RPMI8226 (cell line): ENCODE results near the gene EFHB.
"Not testable (repeated sequence)": the region's sequence is repeated elsewhere in the genome, so short reads cannot be mapped to it uniquely, and the experiment has no call there.

Experiments
- DNase-seq: peaks from one replicate; pipeline ENCODE4 v3.0.0-alpha.2; 2015

EFHB gene, protein sequence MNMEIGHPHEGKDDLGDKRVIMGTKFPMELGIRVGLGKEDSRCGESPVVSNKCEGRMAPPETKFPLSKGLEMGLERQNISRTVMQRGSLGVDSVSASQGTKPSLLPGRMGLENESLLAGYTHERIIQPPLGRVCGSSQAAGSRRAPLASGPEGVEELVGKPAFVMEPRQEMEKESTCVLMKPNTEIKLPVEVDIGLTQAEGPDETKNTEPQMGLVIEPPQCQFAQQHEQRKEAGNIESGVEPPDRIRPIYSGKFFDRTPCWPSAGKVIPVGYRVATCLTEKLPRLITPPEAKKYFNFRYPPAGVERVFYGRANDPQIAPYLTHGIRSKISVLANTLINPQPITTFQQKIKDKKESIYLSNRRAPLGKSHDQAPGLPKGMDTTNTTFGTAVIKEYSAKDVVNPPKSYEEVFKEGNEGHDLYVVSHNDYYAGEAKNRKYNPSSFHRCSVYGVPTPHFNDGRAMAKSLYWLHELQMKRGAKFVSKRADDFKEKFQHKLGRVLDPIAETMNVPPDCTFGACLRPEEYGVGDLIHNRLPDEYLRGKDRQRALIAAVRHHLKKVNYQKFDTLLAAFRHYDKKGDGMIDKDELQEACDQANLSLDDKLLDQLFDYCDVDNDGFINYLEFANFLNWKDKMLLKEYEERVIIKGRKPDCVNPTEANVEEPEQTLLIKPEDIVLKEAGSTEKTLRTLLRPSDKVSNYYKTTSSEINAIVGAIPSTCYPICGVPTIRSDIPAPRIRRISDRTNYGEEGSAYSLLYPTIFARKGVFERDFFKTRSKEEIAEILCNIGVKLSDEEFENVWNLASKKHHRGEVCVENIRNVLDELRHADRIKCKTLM

DNA sequence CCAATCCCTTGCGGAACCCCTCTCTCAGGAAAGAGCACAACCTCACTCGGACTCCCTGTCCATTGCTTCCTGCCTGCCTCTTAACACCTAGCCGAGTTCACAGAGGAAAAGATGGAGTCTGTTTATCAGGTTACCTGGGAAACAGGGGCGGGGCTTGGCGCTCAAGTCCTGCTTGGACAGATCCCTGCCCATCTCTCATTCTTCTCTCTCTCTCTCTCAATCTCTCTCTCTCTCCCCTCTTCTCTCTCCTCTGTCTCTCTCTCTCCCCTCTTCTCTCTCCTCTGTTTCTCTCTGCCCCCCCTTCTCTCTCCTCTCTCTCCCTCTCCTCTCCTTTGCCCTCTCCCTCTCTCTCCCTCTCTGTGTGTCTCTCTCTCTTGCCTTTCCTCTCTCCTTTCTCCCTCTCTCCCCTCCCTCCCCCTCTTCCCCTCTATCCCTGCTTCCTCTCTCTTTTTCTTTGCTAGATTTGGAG is at the start of gene EFHB:
EFHB (minus strand) TSS at position 120 of the 469 bp plus-strand sequence. CDS start 199 bp downstream, outside the sequence.
- DNase-seq, result peak; percentile 25

DNA sequence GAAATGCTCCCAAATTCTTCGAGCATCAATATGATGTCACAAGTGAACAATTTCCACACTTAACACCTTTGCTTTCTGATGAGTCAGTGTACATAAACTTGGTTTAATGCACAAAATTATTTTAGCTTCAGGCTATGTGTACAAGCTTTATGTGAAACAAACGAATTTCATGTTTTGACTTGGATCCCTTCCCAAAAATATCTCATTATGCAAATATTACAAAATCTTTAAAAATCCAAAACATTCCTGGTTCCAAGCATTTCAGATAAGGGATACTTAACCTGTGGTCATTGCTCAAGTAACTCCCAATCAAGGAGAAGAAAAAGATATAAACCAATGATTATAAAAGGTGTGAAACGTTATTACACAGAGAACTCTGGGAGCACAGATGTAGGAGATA is 38.0 kb upstream of the EFHB start:
- DNase-seq, result no peak

DNA sequence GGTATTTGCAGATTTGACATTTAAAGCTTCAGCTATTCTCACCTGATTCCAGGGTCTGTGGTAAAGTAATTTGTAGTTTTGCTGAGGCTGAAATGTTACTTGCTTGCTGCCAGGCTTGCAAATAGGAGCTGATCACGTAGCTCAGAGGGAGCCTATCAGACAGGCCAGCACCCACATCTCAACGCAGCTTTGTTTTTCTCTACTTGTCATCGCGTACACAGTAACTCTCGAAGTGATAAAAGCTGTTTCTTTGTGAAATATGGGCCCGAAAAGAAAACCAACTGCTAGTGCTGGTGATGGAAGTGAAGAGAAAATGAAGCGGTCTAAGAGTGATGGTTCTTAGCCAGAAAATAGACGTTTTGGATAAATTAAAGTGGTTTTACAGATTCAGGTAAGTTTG is 36.3 kb upstream of the EFHB start:
- no peak for DNase-seq

DNA sequence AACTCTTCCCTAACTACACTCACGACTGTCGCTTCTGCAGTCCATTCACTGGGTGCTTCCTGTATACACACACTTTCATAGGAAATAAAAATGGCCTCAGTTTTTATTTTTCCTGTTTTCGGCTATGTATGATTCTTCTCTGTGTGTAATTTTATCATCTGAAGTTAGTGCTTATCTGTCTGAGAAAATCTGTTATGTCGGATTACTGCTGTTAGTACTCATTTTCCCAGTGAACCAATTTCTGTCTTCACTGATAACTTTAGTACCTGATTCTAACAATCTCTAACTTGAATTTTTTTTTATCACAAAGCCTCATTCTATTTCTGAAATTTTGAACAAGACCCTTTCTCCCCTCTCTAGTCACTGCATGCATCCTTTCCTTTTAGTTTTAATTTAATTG is 33.8 kb upstream of the EFHB start:
- no peak for DNase-seq

DNA sequence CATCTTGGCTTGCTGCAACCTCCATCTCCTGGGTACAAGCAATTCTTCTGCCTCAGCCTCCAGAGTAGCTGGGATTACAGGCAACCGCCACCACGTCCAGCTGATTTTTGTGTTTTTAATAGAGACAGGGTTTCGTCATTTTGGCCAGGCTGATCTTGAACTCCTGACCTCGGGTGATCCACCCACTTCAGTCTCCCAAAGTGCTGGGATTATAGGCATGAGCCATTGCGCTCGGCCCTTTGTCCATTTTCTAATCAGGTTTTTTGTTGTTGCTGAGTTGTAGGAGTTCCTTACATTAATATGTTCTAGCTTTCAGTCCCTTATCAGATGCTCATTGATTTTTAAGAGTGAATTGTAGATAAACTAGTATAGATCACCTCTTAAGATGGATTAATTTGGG is 33.2 kb upstream of the EFHB start:
- no peak for DNase-seq

DNA sequence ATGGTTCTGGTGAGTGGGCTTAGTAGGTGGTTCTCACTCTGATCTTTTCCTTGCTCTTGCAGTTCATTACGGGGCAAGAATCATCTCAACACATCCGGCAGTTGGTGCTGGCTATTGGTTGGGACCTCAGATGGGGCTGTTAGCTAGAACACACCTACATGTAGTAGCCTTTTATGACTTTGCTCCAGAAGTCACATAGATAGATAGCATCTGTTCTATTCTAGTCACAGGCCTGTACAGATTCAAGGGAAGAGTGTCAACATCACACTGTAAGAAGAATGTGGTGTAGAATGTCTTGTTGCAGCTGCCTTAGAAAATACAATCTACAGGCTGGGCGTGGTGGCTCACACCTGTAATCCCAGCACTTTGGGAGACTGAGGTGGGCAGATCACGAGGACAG is 27.9 kb upstream of the EFHB start:
- DNase-seq, result no peak

DNA sequence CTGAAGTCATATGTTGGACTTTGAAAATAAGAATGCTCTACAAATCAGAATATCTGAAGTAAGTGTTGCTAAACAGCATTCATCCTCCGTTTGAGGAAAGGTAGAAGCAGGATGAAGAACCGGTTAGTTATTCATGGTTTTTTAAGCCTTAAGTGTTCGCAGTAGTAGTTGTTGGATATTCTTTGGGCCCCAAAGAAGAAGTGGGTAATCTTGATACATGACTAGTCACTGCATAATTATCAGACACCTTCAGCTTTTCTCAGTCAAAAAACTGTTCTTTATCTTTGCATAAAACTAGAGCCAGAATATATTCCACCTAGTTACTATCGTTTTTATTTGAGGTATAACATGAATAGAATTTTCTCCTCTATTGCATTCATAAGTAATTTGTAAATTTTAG is 26.7 kb upstream of the EFHB start:
- no peak for DNase-seq

DNA sequence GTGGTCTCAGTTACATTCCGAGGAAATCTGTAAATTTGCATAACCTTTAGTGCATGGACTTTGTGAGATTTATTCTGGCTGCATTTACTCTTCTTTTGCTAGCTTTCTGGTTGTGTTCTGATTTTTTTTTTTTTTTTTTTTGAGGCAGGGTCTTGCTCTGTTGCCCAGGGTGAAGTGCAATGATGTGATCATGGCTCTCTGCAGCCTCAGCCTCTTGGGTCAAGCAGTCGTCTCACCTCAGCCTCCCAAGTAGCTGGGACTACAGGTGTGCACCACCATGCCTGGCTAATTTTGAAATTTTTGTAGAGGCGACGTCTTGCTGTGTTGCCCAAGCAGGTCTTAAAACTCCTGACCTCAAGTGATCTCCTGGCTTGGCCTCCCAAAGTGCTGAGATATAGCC is 25.5 kb upstream of the EFHB start:
- DNase-seq, result no peak

DNA sequence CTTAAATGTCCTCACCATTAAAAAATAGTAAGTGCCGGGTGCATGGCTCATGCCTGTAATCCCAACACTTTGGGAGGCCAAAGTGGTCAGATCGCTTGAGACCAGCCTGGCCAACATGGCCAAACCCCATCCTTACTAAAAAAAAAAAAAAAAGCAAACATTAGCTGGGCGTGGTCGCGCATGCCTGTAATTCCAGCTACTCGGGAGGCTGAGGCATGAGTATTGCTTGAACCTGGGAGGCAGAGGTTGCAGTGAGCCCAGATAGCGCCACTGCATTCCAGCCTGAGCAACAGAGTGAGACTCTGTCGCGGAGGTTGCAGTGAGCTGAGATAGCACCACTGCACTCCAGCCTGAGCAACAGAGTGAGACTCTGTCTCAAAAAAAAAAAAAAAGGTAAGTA is 23.3 kb upstream of the EFHB start:
- not testable (repeated sequence) for DNase-seq

DNA sequence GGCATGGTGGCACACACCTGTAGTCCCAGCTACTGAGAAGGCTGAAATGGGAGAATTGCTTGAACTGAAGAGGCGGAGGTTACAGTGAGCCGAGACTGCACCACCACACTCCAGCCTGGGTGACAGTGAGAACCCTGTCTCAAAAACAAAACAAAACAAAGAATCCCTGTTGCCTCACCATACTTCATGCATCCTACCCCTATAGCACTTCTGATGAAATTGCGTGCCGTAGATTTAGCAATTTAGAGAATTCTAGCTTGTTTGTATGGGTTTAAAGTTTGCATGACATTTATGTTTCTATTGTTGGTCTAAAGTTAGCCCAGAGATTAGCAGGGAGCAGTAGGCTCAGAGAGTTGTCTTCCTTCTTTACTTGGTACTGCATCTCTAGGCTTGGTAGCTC is 20.7 kb upstream of the EFHB start:
- DNase-seq, result no peak

DNA sequence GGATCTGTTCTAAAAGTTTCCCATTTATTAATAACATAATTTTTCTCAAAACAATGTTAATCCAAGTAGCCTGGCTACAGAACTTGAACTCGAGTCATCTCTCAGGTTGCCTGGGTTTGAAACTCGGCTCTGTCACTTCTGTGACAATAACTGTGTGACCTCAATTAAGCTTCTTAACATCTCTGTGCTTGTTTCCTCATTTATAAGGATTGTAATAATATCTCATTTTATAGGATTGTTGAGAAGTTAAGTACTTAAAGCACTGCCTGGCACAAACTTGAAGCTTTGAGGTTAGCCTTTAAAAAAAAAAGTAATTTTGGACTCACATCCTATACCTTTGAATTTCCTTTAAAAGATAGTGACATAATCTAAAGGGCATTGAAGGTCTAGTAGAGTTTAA is 16.3 kb upstream of the EFHB start:
- no peak for DNase-seq

DNA sequence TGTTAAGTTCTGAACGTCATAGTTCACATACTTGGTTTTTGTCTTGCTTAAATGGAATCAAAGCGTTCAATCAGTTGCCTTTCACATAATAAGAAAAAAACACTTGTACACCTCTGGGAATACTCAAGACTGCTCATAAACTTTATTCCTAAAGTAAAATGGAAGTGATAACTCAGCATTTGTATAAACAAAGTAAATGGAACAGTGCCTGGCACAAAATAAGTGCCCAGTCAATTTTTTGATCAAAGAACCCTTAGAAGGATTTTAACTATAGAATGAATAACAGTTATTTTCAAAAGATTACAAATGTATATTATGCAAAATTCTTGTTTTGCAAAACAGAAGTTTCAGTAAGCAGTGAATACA is 14.2 kb upstream of the EFHB start:
- DNase-seq, result no peak

DNA sequence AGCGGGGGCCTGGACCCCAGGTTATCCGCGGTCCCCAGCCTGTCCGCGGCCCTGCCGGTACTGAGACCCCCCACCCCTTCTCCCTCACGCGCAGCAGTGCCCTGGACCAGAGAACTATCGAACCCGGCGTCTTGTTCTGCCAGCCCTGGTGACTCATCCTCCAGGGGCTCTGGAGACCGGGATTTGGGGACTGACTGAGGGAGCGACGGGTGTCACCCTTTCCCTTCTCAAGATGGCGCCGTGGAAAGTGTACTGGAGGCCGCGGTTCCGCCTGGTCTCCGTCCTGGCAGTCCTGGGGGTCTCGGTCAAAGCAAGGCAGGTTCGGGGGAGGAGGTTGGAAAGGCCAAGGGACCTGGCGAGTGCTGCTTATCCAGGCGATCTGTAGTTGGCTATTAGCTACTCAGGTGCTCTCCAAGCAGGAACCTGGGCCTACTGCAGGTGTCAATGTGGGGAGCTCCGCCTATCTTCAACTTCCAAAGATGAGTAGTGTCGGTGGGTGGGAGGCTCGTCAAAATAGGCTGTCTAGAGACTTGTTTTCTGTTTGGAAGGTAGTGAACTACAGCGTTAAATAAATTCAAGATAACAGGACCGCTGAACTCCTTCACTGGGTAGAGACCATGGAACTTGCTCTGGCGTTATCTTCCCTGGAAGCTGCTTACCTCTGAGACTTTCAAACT is 13.7 kb upstream of the EFHB start:
- peak; percentile 57 for DNase-seq

DNA sequence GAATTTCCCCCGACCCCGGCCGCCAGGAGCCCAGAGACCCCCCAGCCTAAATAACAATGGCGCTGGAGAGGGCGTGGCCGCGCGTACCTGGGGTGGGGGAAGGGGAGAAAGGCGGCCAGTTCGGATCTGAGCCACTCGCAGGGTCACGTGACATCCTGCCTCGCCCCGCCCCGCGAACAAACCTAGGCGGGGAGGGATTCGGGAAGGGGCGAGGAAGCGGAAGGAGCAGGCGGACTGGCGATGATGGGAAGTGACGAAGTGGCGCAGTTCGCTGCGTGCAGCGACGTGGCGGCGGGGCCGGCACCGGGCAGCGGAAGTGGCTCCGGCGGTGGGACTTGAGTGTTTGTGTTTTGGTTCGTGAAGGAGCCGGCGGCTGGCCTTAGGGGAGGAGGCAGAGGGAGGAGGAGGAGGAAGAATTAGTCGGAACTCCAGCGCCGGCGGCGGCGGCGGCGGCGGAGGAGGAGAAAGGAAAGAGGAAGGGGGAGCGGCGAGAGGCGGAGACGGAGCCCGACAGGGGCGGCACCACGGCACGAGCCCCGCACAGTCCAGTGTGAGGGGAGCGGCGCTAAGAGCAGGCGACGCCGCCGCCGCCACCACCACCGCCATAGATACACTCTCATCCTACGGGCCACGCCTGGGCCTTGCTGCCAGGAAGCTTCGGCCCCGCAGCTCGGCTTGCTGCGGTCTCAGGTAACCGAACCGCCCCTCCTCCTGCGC is 13.0 kb upstream of the EFHB start, which contains the start of gene RAB5A:
RAB5A (plus strand) TSS at position 266 of the 717 bp plus-strand sequence. CDS start 3,802 bp downstream, outside the sequence.
- peak; percentile 98 for DNase-seq

DNA sequence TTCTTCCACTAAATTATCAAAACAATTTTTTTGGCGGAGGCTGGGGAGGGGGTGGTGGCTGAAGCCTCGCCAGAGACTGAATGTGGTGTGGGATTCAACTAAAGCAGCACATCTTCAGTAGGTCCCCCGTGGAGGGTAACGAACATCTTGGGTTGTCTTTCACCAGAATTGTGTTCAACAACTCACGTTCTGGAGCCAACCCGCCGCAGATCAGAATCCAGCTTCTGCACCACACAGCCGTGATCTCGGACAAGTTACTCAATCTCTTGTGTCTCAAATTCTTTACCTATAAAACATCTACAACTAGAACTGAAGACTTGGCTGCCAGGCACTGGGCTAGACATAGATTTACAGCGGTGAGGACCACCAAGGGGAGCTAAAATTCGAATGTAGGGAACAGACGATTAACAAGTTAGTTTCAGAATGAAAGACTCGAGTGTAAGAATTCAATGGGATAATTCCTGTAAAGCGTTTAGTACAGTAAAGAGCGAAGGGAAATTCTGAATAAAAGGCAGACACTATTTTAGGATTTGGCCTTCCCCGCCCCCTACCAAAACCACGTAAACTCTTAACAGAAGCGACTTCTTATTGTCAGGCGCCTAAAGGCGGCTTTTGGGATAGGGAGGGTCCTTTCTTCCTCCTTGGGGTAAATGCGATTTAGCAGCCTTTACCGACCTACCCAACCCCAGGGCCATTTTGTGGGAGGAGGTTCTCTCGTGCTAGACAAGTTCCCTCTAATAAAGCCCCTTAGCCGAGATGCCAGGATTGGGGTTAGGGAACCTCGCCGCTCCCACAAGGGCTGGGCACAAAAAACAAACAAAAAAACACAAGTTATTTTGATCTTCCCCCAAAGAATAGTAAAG is 12.2 kb upstream of the EFHB start:
- DNase-seq, result peak; percentile 14

DNA sequence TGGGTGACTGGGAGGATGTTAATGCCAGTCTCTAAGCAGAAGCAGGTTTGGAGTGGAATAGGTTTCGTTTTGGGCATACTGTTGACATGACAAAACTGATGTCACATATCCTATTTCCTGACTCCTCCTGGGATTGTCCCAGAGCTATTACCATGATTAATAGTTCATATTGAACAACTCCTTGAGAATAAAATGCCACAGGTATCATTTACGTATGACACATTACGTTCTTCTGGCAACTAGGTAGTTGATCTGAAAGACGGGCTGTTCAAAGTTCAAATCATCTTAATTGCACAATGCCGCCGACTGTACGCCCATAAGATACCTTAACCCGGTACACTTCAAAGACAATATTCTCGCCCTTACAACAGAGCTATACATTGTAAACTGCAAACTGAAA is 11.5 kb upstream of the EFHB start:
- DNase-seq, result no peak

DNA sequence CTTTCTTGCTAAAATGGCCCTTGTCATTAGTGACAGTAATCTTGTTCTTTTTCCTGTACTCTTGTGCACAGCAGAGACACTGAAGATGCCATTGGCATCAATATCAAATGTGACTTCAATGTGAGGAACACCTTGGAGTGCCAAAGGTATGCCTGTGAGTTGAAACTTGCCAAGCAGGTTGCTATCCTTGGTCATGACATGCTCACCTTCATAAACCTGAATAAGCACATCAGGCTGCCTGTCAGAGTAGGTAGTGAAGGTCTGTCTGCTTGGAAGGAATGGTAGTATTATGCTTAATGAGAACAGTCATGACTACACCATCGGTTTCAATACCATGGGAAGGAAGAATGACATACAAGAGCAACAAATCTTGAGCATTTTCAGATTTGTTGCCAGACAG is 6.6 kb upstream of the EFHB start:
- no peak for DNase-seq

DNA sequence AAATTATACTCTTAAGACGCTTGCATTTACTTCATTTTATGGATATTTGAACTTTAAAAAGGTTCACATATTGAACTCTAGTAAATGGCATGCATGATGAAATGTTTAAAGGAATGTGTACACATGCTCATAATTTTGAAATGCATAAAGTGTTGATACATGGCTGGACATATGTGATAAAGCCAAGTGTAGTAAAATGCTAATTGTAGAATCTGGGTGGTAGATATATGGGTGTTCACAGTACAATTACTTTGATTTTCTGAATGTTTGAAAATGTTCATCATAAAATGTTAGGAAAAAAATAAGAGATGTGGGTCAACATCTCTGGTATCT is 4.2 kb upstream of the EFHB start:
- DNase-seq, result no peak

DNA sequence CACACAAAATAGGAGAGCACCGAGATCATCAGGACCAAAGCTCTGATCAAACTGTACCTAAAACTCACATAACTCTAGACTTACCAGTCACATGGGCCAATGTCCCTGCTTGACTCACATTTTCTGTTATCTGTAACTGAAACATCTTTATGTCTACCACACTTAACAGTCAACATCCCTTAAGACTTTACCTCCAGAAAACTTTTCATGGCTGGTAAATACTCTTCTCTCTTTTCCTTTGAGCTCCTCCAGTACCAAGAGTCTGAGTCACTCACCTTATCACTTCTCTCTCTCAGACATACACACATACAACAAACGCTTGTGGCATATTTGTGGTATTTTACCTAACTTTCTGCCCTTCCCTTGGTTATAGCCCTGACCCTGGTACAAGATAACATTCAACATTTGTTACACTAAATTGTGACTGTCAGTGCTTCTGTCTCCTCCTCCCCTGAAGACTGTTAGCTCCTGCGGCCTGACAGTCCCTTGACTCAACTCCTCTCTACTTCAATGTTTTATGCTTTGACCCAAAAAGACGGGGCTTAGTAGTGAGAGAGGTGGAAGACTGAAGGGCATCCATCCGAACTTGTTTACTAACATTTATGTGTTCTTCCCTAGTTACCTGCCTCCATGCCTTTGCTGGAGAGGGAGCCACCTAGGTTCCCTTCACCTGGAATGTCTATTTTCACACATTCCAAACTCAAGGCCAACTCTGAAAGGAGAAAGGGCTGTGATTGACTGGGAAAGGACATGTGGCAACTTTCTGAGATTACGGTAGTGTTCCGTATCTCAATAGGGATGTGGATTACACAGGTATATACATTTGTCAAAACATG is 3.7 kb upstream of the EFHB start:
- DNase-seq, result no peak

DNA sequence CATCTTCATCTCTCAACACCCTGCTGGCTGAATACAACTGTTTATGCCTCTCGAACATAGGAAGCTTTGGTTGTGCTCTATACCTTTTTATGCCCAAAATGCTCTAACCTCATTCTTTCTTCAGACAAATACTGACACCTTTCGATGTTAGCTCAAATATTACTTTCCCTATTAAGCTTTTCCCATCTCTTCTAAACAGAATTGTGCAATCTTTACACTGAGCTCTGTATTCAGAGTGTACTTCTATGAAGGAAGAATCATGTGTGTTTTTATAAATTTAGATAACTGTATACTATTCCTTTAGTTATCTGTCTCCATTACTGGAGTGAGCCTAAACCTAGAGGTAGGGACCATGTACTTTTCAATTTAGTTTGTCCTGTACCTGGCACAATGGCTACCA is 1.6 kb downstream of the EFHB start:
- no peak for DNase-seq

DNA sequence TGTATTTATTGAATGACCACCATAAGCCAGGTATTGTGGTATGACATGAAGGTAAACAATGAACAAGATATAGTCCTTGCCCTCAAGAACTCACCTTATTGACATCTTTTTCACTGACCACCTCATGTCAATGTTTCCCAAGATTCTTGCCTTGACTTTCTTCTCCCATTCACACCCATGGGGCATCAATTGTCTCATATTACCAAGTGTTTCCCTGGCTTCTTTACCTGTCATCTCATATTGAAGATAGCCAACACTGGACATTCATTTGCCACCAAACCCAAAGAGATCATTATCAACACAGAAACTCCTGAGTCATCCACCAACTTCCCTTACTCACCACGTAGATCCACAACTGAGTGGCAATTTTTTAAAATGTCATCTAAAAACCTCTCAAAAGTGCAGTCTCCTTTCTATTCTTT is 2.2 kb downstream of the EFHB start:
- DNase-seq, result no peak
